Astrocyte of the cerebellum (primary cell): Measurements from ENCODE around the gene PTPRT.
"Not testable (repeated sequence)": the region's sequence is repeated elsewhere in the genome, so short reads cannot be mapped to it uniquely, and the experiment has no call there.

Experiments
- DNase-seq: peaks from one replicate; pipeline ENCODE4 v3.0.0-alpha.2; 2011; ENCODE audit warnings: low read depth
- H3K4me3 ChIP-seq: 2 replicates; pipeline ENCODE4 v1.5.1; 2011; ENCODE audit warnings: mild to moderate bottlenecking, low read depth, low read length, moderate library complexity
- CTCF ChIP-seq: IDR thresholded peaks from 2 replicates; pipeline ENCODE4 v1.5.1; 2012; ENCODE audit warnings: low read length, low read depth, moderate library complexity, mild to moderate bottlenecking; ENCODE audit errors: missing control alignments
- in situ Hi-C: cut with HindIII; loops from 2 replicates; pipeline ENCODE4 v1.10.0; 2017; ENCODE audit warnings: low sequenced_read_pairs

Gene PTPRT

GRCh38 chr20:42901689-42902440 is 287.8 kb downstream of the PTPRT start:
- in situ Hi-C loops, result no loop called here
- no peak for TF ChIP-seq CTCF
- no peak for DNase-seq
- no peak overlapping the region for H3K4me3 ChIP-seq

GRCh38 chr20:42900764-42901163 is 288.9 kb downstream of the PTPRT start:
- in situ Hi-C loops, DNase-seq: not testable (repeated sequence)

GRCh38 chr20:42895020-42895419 is 294.7 kb downstream of the PTPRT start:
- no peak for TF ChIP-seq CTCF
- H3K4me3 ChIP-seq, result no peak overlapping the region
- in situ Hi-C loops, result no loop called here
- no peak for DNase-seq

More at GRCh38 chr20:42900764-42901163, 288.9 kb downstream of the PTPRT start:
- H3K4me3 ChIP-seq, result not testable (repeated sequence)

GRCh38 chr20:42894483-42894882 is 295.2 kb downstream of the PTPRT start:
- in situ Hi-C loops, result no loop called here
- no peak for DNase-seq
- no peak overlapping the region for H3K4me3 ChIP-seq
- TF ChIP-seq CTCF, result no peak

GRCh38 chr20:42889517-42889916 is 300.2 kb downstream of the PTPRT start:
- TF ChIP-seq CTCF, result no peak
- in situ Hi-C loops, result no loop called here
- H3K4me3 ChIP-seq, result no peak overlapping the region
- DNase-seq, result no peak

GRCh38 chr20:42887281-42887680 is 302.4 kb downstream of the PTPRT start:
- TF ChIP-seq CTCF, result no peak

GRCh38 chr20:42886801-42887200 is 302.9 kb downstream of the PTPRT start:
- TF ChIP-seq CTCF, result no peak
- DNase-seq, result no peak
- in situ Hi-C loops, result no loop called here
- no peak overlapping the region for H3K4me3 ChIP-seq

More at GRCh38 chr20:42887281-42887680, 302.4 kb downstream of the PTPRT start:
- DNase-seq, result no peak
- no peak overlapping the region for H3K4me3 ChIP-seq
- in situ Hi-C loops, result no loop called here
